IPS-20b (cell line): ENCODE measurements around the gene TLL2.

Experiments
- H3K27ac ChIP-seq: one replicate; pipeline ENCODE4 v1.5.1; 2013; ENCODE audit warnings: low read length
- H3K27me3 ChIP-seq: 2 replicates; pipeline ENCODE4 v1.6.1; 2013; ENCODE audit warnings: mild to moderate bottlenecking, low read length, inconsistent platforms; ENCODE audit not compliant: insufficient read depth
- H3K36me3 ChIP-seq: 2 replicates; pipeline ENCODE4 v1.6.1; 2013; ENCODE audit warnings: low read depth, mild to moderate bottlenecking, inconsistent platforms, low read length, moderate library complexity; ENCODE audit not compliant: insufficient read depth
- H3K4me1 ChIP-seq: 2 replicates; pipeline ENCODE4 v1.6.1; 2013; ENCODE audit warnings: mild to moderate bottlenecking, control low read depth, inconsistent platforms, low read length, moderate library complexity; ENCODE audit not compliant: insufficient read depth
- H3K4me3 ChIP-seq: 2 replicates; pipeline ENCODE4 v1.5.1; 2013; ENCODE audit warnings: mild to moderate bottlenecking, low read length, inconsistent platforms
- H3K9ac ChIP-seq: 2 replicates; pipeline ENCODE4 v1.6.1; 2013; ENCODE audit warnings: low read depth, mild to moderate bottlenecking, inconsistent platforms, low read length, moderate library complexity
- H3K9me3 ChIP-seq: 2 replicates; pipeline ENCODE4 v1.6.1; 2013; ENCODE audit warnings: mild to moderate bottlenecking, low read depth, low read length, inconsistent platforms; ENCODE audit not compliant: insufficient read depth

The TLL2 gene

GRCh38 chr10:96532523-96532922 is 18.8 kb upstream of the TLL2 start:
- Histone ChIP-seq H3K9me3 (no peaks in the 10 kb centered on the region), H3K9ac (no peak overlapping the region), H3K4me3 (no peak overlapping the region), H3K4me1 (no peaks in the 10 kb centered on the region), H3K36me3 (peaks cover 63% of the 10 kb centered on the region), H3K27ac (no peak overlapping the region), H3K27me3 (no peaks in the 10 kb centered on the region)

- no peaks in the 10 kb centered on the region for H3K9me3 ChIP-seq
- H3K27me3 ChIP-seq, result no peaks in the 10 kb centered on the region
- H3K4me3 ChIP-seq, result no peak overlapping the region
- no peaks in the 10 kb centered on the region for H3K4me1 ChIP-seq
- H3K36me3 ChIP-seq, result peaks cover 80% of the 10 kb centered on the region
- no peak overlapping the region for H3K27ac ChIP-seq
- no peak overlapping the region for H3K9ac ChIP-seq
Observed at GRCh38 chr10:96529634-96530279, 16.0 kb upstream of the TLL2 start.

- Histone ChIP-seq H3K4me3 (no peak overlapping the region), H3K36me3 (peaks cover 83% of the 10 kb centered on the region), H3K9ac (no peak overlapping the region), H3K9me3 (no peaks in the 10 kb centered on the region), H3K27me3 (no peaks in the 10 kb centered on the region), H3K4me1 (no peaks in the 10 kb centered on the region), H3K27ac (no peak overlapping the region)
Observed at GRCh38 chr10:96524741-96525140, 11.0 kb upstream of the TLL2 start.

GRCh38 chr10:96517284-96517683 is 3.6 kb upstream of the TLL2 start:
- Histone ChIP-seq H3K9me3 (no peaks in the 10 kb centered on the region), H3K4me3 (no peak overlapping the region), H3K9ac (no peak overlapping the region), H3K27me3 (peaks cover 34% of the 10 kb centered on the region), H3K4me1 (no peaks in the 10 kb centered on the region), H3K36me3 (peaks cover 22% of the 10 kb centered on the region), H3K27ac (no peak overlapping the region)

- peaks cover 44% of the 10 kb centered on the region for H3K27me3 ChIP-seq
- H3K4me1 ChIP-seq, result peaks cover 4% of the 10 kb centered on the region; the same call in 1 of the 2 replicates
- H3K9me3 ChIP-seq, result no peaks in the 10 kb centered on the region
- no peak overlapping the region for H3K9ac ChIP-seq
- peaks cover 13% of the 10 kb centered on the region for H3K36me3 ChIP-seq
- no peak overlapping the region for H3K4me3 ChIP-seq
- no peak overlapping the region for H3K27ac ChIP-seq
Observed at GRCh38 chr10:96516337-96516736, 2.6 kb upstream of the TLL2 start.

GRCh38 chr10:96513305-96513697 is 425 bp downstream of the TLL2 start:
- no peak overlapping the region; the same call in 1 of the 2 replicates for H3K9ac ChIP-seq
- peak overlapping the region; percentile 65; the same call in 1 of the 2 replicates for H3K4me3 ChIP-seq
- H3K4me1 ChIP-seq, result peaks cover 25% of the 10 kb centered on the region
- no peaks in the 10 kb centered on the region for H3K9me3 ChIP-seq
- no peak overlapping the region for H3K27ac ChIP-seq
- H3K27me3 ChIP-seq, result peaks cover 61% of the 10 kb centered on the region
- H3K36me3 ChIP-seq, result no peaks in the 10 kb centered on the region

GRCh38 chr10:96512524-96513304 is 1.0 kb downstream of the TLL2 start:
- no peak overlapping the region; the same call in 1 of the 2 replicates for H3K9ac ChIP-seq

GRCh38 chr10:96511044-96511945 is 2.4 kb downstream of the TLL2 start:
- Histone ChIP-seq H3K36me3 (no peaks in the 10 kb centered on the region), H3K9ac (no peak overlapping the region), H3K4me3 (peak overlapping the region; percentile 65; the same call in 1 of the 2 replicates), H3K4me1 (peaks cover 26% of the 10 kb centered on the region), H3K9me3 (no peaks in the 10 kb centered on the region), H3K27ac (no peak overlapping the region), H3K27me3 (peaks cover 70% of the 10 kb centered on the region)

More at GRCh38 chr10:96512524-96513304, 1.0 kb downstream of the TLL2 start:
- Histone ChIP-seq H3K4me3 (peak overlapping the region; percentile 65; the same call in 1 of the 2 replicates), H3K27me3 (peaks cover 67% of the 10 kb centered on the region), H3K9me3 (no peaks in the 10 kb centered on the region), H3K36me3 (no peaks in the 10 kb centered on the region), H3K4me1 (peaks cover 26% of the 10 kb centered on the region), H3K27ac (no peak overlapping the region)

- Histone ChIP-seq H3K4me1 (peaks cover 26% of the 10 kb centered on the region), H3K4me3 (no peak overlapping the region; the same call in 1 of the 2 replicates), H3K9ac (no peak overlapping the region), H3K27ac (no peak overlapping the region), H3K9me3 (no peaks in the 10 kb centered on the region), H3K36me3 (no peaks in the 10 kb centered on the region), H3K27me3 (peaks cover 48% of the 10 kb centered on the region)
Observed at GRCh38 chr10:96509017-96509641, 4.6 kb downstream of the TLL2 start.

GRCh38 chr10:96507044-96507443 is 6.7 kb downstream of the TLL2 start:
- Histone ChIP-seq H3K4me3 (no peak overlapping the region), H3K27ac (no peak overlapping the region), H3K9me3 (no peaks in the 10 kb centered on the region), H3K27me3 (peaks cover 36% of the 10 kb centered on the region), H3K36me3 (no peaks in the 10 kb centered on the region), H3K4me1 (peaks cover 26% of the 10 kb centered on the region), H3K9ac (no peak overlapping the region)
